GM21723 (cell line): ENCODE measurements around the gene RNU1-2.
"Not testable (repeated sequence)": the region's sequence is repeated elsewhere in the genome, so short reads cannot be mapped to it uniquely, and the experiment has no call there.

ENCODE experiments used
- ATAC-seq: cut with Tn5 transposase; IDR thresholded peaks from one replicate; pipeline ENCODE4 v1.9.1; 2021; ENCODE audit warnings: mild to moderate bottlenecking, moderate library complexity; ENCODE audit not compliant: unreplicated experiment

The RNU1-2 gene

GRCh38 chr1:16888860-16889816, 6.6 kb upstream of the RNU1-2 start:
- no peak for ATAC-seq

GRCh38 chr1:16890539-16891021, 5.2 kb upstream of the RNU1-2 start:
- ATAC-seq: not testable (repeated sequence)

GRCh38 chr1:16891057-16891456, 4.7 kb upstream of the RNU1-2 start:
- not testable (repeated sequence) for ATAC-seq

GRCh38 chr1:16892978-16893525, 2.7 kb upstream of the RNU1-2 start:
- ATAC-seq: not testable (repeated sequence)

GRCh38 chr1:16893796-16894195, 2.0 kb upstream of the RNU1-2 start:
- ATAC-seq: not testable (repeated sequence)

GRCh38 chr1:16894338-16894737, 1.4 kb upstream of the RNU1-2 start:
- not testable (repeated sequence) for ATAC-seq

GRCh38 chr1:16895233-16895597, 565 bp upstream of the RNU1-2 start:
- ATAC-seq: not testable (repeated sequence)

GRCh38 chr1:16896316-16897055, 706 bp downstream of the RNU1-2 start:
- not testable (repeated sequence) for ATAC-seq

- ATAC-seq: not testable (repeated sequence)
Observed at GRCh38 chr1:16897653-16898052, 1.9 kb downstream of the RNU1-2 start.

- ATAC-seq: not testable (repeated sequence)
Observed at GRCh38 chr1:16898298-16898697, 2.5 kb downstream of the RNU1-2 start.

GRCh38 chr1:16899020-16899419, 3.2 kb downstream of the RNU1-2 start:
- ATAC-seq: not testable (repeated sequence)

GRCh38 chr1:16900751-16901150, 5.0 kb downstream of the RNU1-2 start:
- no peak for ATAC-seq

- not testable (repeated sequence) for ATAC-seq
Observed at GRCh38 chr1:16901371-16901770, 5.6 kb downstream of the RNU1-2 start.

GRCh38 chr1:16903054-16903453, 7.3 kb downstream of the RNU1-2 start:
- ATAC-seq: no peak

- ATAC-seq: no peak
Observed at GRCh38 chr1:16903458-16903796, 7.6 kb downstream of the RNU1-2 start.

- ATAC-seq: peak; percentile 87
Observed at GRCh38 chr1:16904560-16905109, 8.9 kb downstream of the RNU1-2 start.

- ATAC-seq: peak; percentile 78
Observed at GRCh38 chr1:16905110-16905867, 9.5 kb downstream of the RNU1-2 start.

- no peak for ATAC-seq
Observed at GRCh38 chr1:16905868-16906702, 10.3 kb downstream of the RNU1-2 start.

- ATAC-seq: no peak
Observed at GRCh38 chr1:16906873-16907272, 11.1 kb downstream of the RNU1-2 start.
